ENCODE data around the gene IMMP2L. TPM values are rescaled to one million over a fixed set of nuclear protein-coding genes. Genes with fewer than 3 reads are reported as not detected.

IMMP2L gene
- total and polyA plus RNA-seq, 2 of the 8 experiments (the other 6 are each of a cell fraction or from before 2014, with no cell fraction given), result 2.3 to 10.1 TPM

GRCh38 chr7:110909117-110909516 is 653.2 kb downstream of the IMMP2L start:
- Histone ChIP-seq H3K79me2 (ENCODE audit: control insufficient read depth in 1 of 2, insufficient read depth in 2 of 2, low read length in 2 of 2) (no peaks in the 10 kb centered on the region), H4K8ac (ENCODE audit: extremely low read depth, insufficient read depth, low read length) (no peak overlapping the region), H2BK12ac (ENCODE audit: low read depth, low read length) (no peak overlapping the region), H3K18ac (ENCODE audit: extremely low read depth, low read length) (no peak overlapping the region), H3K56ac (replicated peaks; ENCODE audit: insufficient read length, low read depth, low read length) (no peak overlapping the region), H2BK20ac (ENCODE audit: low read length) (no peak overlapping the region), H3K9ac (replicated peaks in 1 of 4; ENCODE audit: extremely low read depth in 1 of 4, low read depth in 3 of 4, low read length in 3 of 4) (no peak overlapping the region), H3K14ac (ENCODE audit: insufficient read length) (no peak overlapping the region), H2AK5ac (ENCODE audit: low read depth, low read length) (no peak overlapping the region), H3K23ac (ENCODE audit: insufficient read length) (no peak overlapping the region), H2BK15ac (ENCODE audit: low read length) (no peak overlapping the region), H3K27ac (ENCODE audit: low read depth, low read length) (no peak overlapping the region), H3K36me3 (ENCODE audit: control insufficient read depth in 2 of 4, insufficient read depth in 4 of 4, low read length in 3 of 4) (no peaks in the 10 kb centered on the region), H3K23me2 (ENCODE audit: low read depth, low read length) (no peaks in the 10 kb centered on the region), H3K4me2 (ENCODE audit: insufficient read depth in 1 of 2, low read depth in 2 of 2, low read length in 2 of 2) (no peak overlapping the region), H3K4ac (replicated peaks; ENCODE audit: insufficient read length, low read depth, low read length) (no peak overlapping the region), H2BK120ac (replicated peaks; ENCODE audit: low read depth, low read length) (no peak overlapping the region), H3K79me1 (ENCODE audit: low read depth, low read length) (no peaks in the 10 kb centered on the region), H3K4me1 (replicated peaks in 1 of 4; ENCODE audit: control insufficient read depth in 3 of 4, insufficient read depth in 4 of 4, low read length in 3 of 4) (no peaks in the 10 kb centered on the region), H4K20me1 (replicated peaks in 1 of 2; ENCODE audit: control insufficient read depth in 1 of 2, insufficient read depth in 2 of 2, low read length in 2 of 2) (no peaks in the 10 kb centered on the region), H4K5ac (ENCODE audit: insufficient read length, low read depth, low read length) (no peak overlapping the region), H3K9me3 (ENCODE audit: insufficient read depth in 2 of 2, low read depth in 1 of 2, low read length in 1 of 2) (no peaks in the 10 kb centered on the region), H3K27me3 (replicated peaks in 1 of 4; ENCODE audit: control insufficient read depth in 3 of 4, extremely low read depth in 1 of 4, insufficient read depth in 3 of 4, low read length in 3 of 4) (no peaks in the 10 kb centered on the region), H2BK5ac (ENCODE audit: low read depth, low read length) (no peak overlapping the region), H3K4me3 (ENCODE audit: extremely low read depth in 1 of 4, insufficient read depth in 2 of 4, low read depth in 3 of 4, low read length in 4 of 4) (no peak overlapping the region), H4K91ac (replicated peaks; ENCODE audit: insufficient read length, low read length) (no peak overlapping the region), H2AFZ (ENCODE audit: low read length) (no peak overlapping the region)
- FAIRE-seq (no peak), DNase-seq (ENCODE audit: low read depth in 1 of 2, low spot score in 2 of 2) (no peak)
- TF ChIP-seq TAF7 (optimal IDR thresholded peaks at IDR 0.05; ENCODE audit: borderline replicate concordance, low read depth, low read length) (no peak), ATF2 (IDR thresholded peaks at IDR 0.05; ENCODE audit: low read length) (no peak)
- 92% methylated on average over 3 of the region's 3 CpGs; no CpG with 5 or more reads in 1 of the 2 experiments for WGBS, 2 experiments (ENCODE audit: extremely low coverage in 1 of 2, insufficient coverage in 1 of 2, insufficient read length in 1 of 2, insufficient replicate concordance in 2 of 2, low coverage in 1 of 2, low lambda C conversion rate in 2 of 2, missing lambda C conversion rate in 1 of 2)
- ChIA-PET CTCF (ENCODE audit: partially characterized antibody) (no interaction called here), POLR2A (ENCODE audit: partially characterized antibody) (no interaction called here)

Data from H1 (cell line).